Neuronal stem cell (in vitro differentiated cells): ENCODE data around the gene GLRA3.

Source experiments
- DNase-seq: peaks from one replicate; pipeline ENCODE4 v3.0.0-alpha.2; 2013; ENCODE audit warnings: low spot score
- H2AFZ ChIP-seq: one replicate; pipeline ENCODE4 v1.6.1; 2013; ENCODE audit warnings: mild to moderate bottlenecking, low read length, inconsistent platforms
- H2AK5ac ChIP-seq: 2 replicates; pipeline ENCODE4 v1.6.1; 2013; ENCODE audit warnings: low read depth, mild to moderate bottlenecking, inconsistent platforms, low read length, moderate library complexity, mixed read lengths
- H2BK120ac ChIP-seq: 2 replicates; pipeline ENCODE4 v1.6.1; 2013; ENCODE audit warnings: low read depth, mild to moderate bottlenecking, inconsistent platforms, low read length, moderate library complexity, mixed read lengths
- H2BK12ac ChIP-seq: one replicate; pipeline ENCODE4 v1.6.1; 2013; ENCODE audit warnings: low read length, inconsistent platforms
- H2BK15ac ChIP-seq: 2 replicates; pipeline ENCODE4 v1.6.1; 2013; ENCODE audit warnings: mild to moderate bottlenecking, low read length, inconsistent platforms, mixed read lengths
- H2BK5ac ChIP-seq: one replicate; pipeline ENCODE4 v1.6.1; 2013; ENCODE audit warnings: inconsistent platforms, mild to moderate bottlenecking, low read length, moderate library complexity
- H3K14ac ChIP-seq: one replicate; pipeline ENCODE4 v1.6.1; 2013; ENCODE audit warnings: low read length, inconsistent platforms
- H3K18ac ChIP-seq: 2 replicates; pipeline ENCODE4 v1.6.1; 2013; ENCODE audit warnings: low read length, inconsistent platforms
- H3K23ac ChIP-seq: 2 replicates; pipeline ENCODE4 v1.6.1; 2013; ENCODE audit warnings: low read depth, mild to moderate bottlenecking, mixed read lengths, low read length, inconsistent platforms; ENCODE audit not compliant: poor library complexity
- H3K27ac ChIP-seq: replicated peaks from 3 replicates; pipeline ENCODE4 v1.5.1; 2013; ENCODE audit warnings: low read length, inconsistent platforms
- H3K27me3 ChIP-seq, 3 experiments: 2 replicates each; pipeline ENCODE4 v1.6.1; 2013; ENCODE audit warnings: low read length in 3 of 3, mild to moderate bottlenecking in 2 of 3, inconsistent platforms in 1 of 3, low read depth in 1 of 3, mixed read lengths in 1 of 3, moderate library complexity in 1 of 3; ENCODE audit not compliant: control insufficient read depth in 3 of 3, insufficient read depth in 3 of 3
- H3K36me3 ChIP-seq, 2 donors: replicated peaks in 1 of 2; 2 replicates each; pipeline ENCODE4 v1.6.1; 2013; ENCODE audit warnings: low read length in 2 of 2; ENCODE audit not compliant: control insufficient read depth in 2 of 2, insufficient read depth in 2 of 2
- H3K4ac ChIP-seq: 2 replicates; pipeline ENCODE4 v1.6.1; 2013; ENCODE audit warnings: inconsistent platforms, mild to moderate bottlenecking, low read length, moderate library complexity
- H3K4me1 ChIP-seq, 2 donors: 1 replicate in 1 of 2; 2 replicates in 1 of 2; pipeline ENCODE4 v1.6.1; 2013; ENCODE audit warnings: low read length in 2 of 2, low read depth in 1 of 2; ENCODE audit not compliant: control insufficient read depth in 2 of 2, insufficient read depth in 1 of 2
- H3K4me2 ChIP-seq: one replicate; pipeline ENCODE4 v1.6.1; 2013; ENCODE audit warnings: mild to moderate bottlenecking, low read length, inconsistent platforms; ENCODE audit not compliant: insufficient read depth, poor library complexity, severe bottlenecking
- H3K4me3 ChIP-seq, 2 donors: 2 replicates each; pipeline ENCODE4 v1.5.1; 2013; ENCODE audit warnings: low read length in 2 of 2, mild to moderate bottlenecking in 2 of 2, inconsistent platforms in 1 of 2, moderate library complexity in 1 of 2
- H3K79me1 ChIP-seq: one replicate; pipeline ENCODE4 v1.6.1; 2013; ENCODE audit warnings: low read depth, mild to moderate bottlenecking, inconsistent platforms, low read length, moderate library complexity
- H3K9ac ChIP-seq: one replicate; pipeline ENCODE4 v1.6.1; 2013; ENCODE audit warnings: mild to moderate bottlenecking, low read depth, low read length, inconsistent platforms; ENCODE audit not compliant: poor library complexity
- H3K9me3 ChIP-seq, 2 donors: replicated peaks in 1 of 2; 2 replicates each; pipeline versions ENCODE3 to v1.6.1; 2013; ENCODE audit warnings: low read length in 2 of 2, mild to moderate bottlenecking in 2 of 2, inconsistent platforms in 1 of 2, low read depth in 1 of 2, mixed read lengths in 1 of 2, moderate library complexity in 1 of 2; ENCODE audit not compliant: control insufficient read depth in 2 of 2, insufficient read depth in 1 of 2
- H4K8ac ChIP-seq: one replicate; pipeline ENCODE4 v1.6.1; 2013; ENCODE audit warnings: low read depth, mild to moderate bottlenecking, inconsistent platforms, low read length, moderate library complexity
- H4K91ac ChIP-seq: one replicate; pipeline ENCODE4 v1.6.1; 2013; ENCODE audit warnings: low read length, low read depth, mild to moderate bottlenecking, inconsistent platforms; ENCODE audit not compliant: poor library complexity
- WGBS, 2 donors: extraction: QIAGEN DNeasy Blood & Tissue Kit; methylation state at CpG; one replicate each; pipeline ENCODE4 v1.1.7; 2013; ENCODE audit warnings: missing lambda C conversion rate in 2 of 2, mixed read lengths in 1 of 2; ENCODE audit not compliant: insufficient read length in 2 of 2, insufficient replicate concordance in 1 of 2; ENCODE audit errors: extremely low coverage in 2 of 2; 5-methylcytosine and 5-hydroxymethylcytosine counted together

GLRA3 gene

DNA sequence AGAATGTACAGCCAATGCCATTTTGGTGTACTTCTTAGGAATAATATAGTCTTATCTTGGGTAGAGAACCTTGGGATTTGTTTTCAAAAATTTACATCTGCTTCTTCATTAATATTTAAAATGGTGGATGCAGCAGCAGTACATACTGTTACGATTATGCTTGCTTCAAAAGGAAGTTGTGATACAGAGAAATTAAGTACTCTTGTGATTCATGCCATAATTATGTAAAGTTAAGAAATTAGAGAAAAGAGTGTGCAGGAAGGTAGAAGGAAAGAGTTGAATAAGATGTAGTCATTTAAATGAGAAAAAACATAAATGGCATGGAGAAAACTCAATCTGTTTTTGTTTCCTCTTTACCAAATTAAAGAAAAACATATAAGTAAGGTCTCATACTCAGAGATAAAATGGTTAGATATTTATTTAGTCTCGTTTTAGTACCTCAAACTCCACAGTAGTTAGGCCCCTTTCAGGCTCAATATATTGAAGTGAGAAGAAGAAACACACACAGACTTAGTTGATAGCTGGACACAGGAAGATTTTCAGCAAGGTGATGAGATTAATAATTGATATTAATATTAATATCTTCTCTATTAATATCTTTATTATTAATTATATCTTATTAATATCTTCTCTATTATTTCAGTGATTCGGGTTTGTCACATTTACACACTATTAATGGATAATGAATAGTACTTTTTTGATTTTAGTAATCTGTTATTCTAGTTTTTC lies 236.6 kb downstream of the GLRA3 start:
- no peak overlapping the region for H4K91ac ChIP-seq
- no peak overlapping the region for H3K4me3 ChIP-seq
- no CpG with 5 or more reads among the region's 3 CpGs for WGBS, 2 donors
- H3K27me3 ChIP-seq: no peaks in the 10 kb centered on the region
- no peak overlapping the region for H3K14ac ChIP-seq
- H2BK5ac ChIP-seq: no peak overlapping the region
- H2BK120ac ChIP-seq: no peak overlapping the region
- H3K4me2 ChIP-seq: no peak overlapping the region
- no peak overlapping the region for H3K23ac ChIP-seq
- no peaks in the 10 kb centered on the region for H3K36me3 ChIP-seq
- no peak overlapping the region for H3K4ac ChIP-seq
- H2BK12ac ChIP-seq: no peak overlapping the region
- H3K79me1 ChIP-seq: no peaks in the 10 kb centered on the region
- no peak overlapping the region for H4K8ac ChIP-seq
- H3K27ac ChIP-seq: no peak overlapping the region
- no peak overlapping the region for H2BK15ac ChIP-seq
- no peak overlapping the region for H3K9ac ChIP-seq
- no peak overlapping the region for H3K18ac ChIP-seq
- H3K9me3 ChIP-seq: no peaks in the 10 kb centered on the region
- no peak for DNase-seq
- no peak overlapping the region for H2AK5ac ChIP-seq
- no peak overlapping the region for H2AFZ ChIP-seq
- H3K4me1 ChIP-seq: no peaks in the 10 kb centered on the region

DNA sequence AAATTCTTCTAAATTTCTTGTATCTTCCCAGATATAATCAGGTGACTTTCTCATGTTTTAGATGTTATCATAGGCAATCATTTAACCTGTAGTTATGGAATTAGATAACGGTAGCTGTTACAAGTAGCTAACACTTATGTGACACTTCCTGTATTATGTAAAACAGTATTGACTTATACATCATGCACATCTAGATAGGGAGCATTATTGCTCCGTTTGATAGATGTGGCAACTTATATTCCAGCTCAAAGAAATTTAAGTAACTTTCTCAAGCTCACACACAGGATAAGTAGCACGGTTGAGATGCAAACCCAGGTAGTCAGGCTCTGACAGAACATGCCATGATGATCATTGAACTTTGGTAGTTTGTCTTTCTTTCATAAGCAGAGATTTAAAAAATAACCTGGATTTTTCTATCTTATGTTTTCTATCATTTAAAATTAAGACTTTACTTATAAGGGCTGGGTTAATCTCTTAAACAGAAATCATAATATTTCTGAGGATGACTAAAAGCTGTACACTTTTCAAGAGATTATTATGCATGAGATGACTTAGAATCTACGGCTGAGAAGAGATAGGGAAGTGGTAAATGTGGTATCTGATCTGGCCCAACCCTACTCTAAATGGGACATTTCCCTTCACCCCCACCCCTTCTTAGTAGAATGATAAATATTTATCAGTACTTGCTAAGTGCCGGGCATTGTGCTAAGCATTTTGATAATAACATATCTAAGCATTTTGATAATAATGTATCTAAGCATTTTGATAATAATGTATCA lies 237.6 kb downstream of the GLRA3 start:
- Histone ChIP-seq H2AFZ (no peak overlapping the region), H3K4me2 (no peak overlapping the region), H2BK15ac (no peak overlapping the region), H3K4me3 (no peak overlapping the region), H3K14ac (no peak overlapping the region), H3K36me3 (no peaks in the 10 kb centered on the region), H4K8ac (no peak overlapping the region), H3K9ac (no peak overlapping the region), H2BK5ac (no peak overlapping the region), H3K4me1 (no peaks in the 10 kb centered on the region), H2AK5ac (no peak overlapping the region), H3K79me1 (no peaks in the 10 kb centered on the region), H4K91ac (no peak overlapping the region), H2BK120ac (no peak overlapping the region), H3K4ac (no peak overlapping the region), H2BK12ac (no peak overlapping the region), H3K18ac (no peak overlapping the region), H3K9me3 (no peaks in the 10 kb centered on the region), H3K27me3 (no peaks in the 10 kb centered on the region), H3K27ac (no peak overlapping the region), H3K23ac (no peak overlapping the region)
- no CpG with 5 or more reads among the region's 5 CpGs for WGBS, 2 donors
- DNase-seq: no peak

DNA sequence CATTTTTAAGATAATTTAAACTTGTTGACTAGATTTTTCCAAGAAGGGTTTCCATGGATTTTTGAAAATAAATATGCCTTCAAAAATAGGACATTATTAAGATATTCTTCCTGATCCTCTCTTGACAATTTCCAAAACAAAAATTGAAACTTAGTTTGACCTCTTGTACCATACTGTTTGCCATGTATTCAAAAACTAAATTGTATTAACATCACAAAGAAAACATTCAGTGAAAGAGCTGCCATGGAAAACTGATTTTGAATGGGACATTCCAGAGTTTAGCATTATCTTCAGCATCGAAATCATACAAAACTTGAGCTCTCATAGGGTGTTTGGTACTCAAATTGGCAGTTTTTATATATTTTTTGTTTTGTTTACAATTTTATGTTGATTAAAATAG lies 238.7 kb downstream of the GLRA3 start:
- Histone ChIP-seq H3K4me1 (peaks cover 0 to 2% of the 10 kb centered on the region in 2 donors), H3K79me1 (no peaks in the 10 kb centered on the region), H3K27me3 (no peaks in the 10 kb centered on the region), H3K4me3 (no peak overlapping the region), H2BK12ac (no peak overlapping the region), H3K14ac (no peak overlapping the region), H3K23ac (no peak overlapping the region), H4K91ac (no peak overlapping the region), H2AFZ (no peak overlapping the region), H2BK15ac (no peak overlapping the region), H3K27ac (no peak overlapping the region), H3K36me3 (no peaks in the 10 kb centered on the region), H2BK5ac (no peak overlapping the region), H3K18ac (no peak overlapping the region), H2AK5ac (no peak overlapping the region), H4K8ac (no peak overlapping the region), H3K4me2 (no peak overlapping the region), H3K9ac (no peak overlapping the region), H2BK120ac (no peak overlapping the region), H3K9me3 (no peaks in the 10 kb centered on the region), H3K4ac (no peak overlapping the region)
- no peak for DNase-seq
- no CpG with 5 or more reads among the region's 1 CpG for WGBS, 2 donors
